Measurements from ENCODE around the gene BLACAT1.

- TF ChIP-seq MLLT10 (CRISPR knock-in tag; IDR thresholded peaks at IDR 0.05) (no peak), HCFC1 (IDR thresholded peaks at IDR 0.05; ENCODE audit: low read depth, low read length) (no peak), ZFP36 (IDR thresholded peaks at IDR 0.05; ENCODE audit: borderline replicate concordance, low read depth, low read length, partially characterized antibody) (no peak), ZEB1 (IDR thresholded peaks at IDR 0.05; ENCODE audit: insufficient replicate concordance, low read depth) (no peak), NR2F1 (CRISPR knock-in tag; IDR thresholded peaks at IDR 0.05) (no peak), RERE (CRISPR knock-in tag; IDR thresholded peaks at IDR 0.05; ENCODE audit: low read depth) (no peak), ZNF280D (CRISPR knock-in tag; IDR thresholded peaks at IDR 0.05) (no peak)
These were observed 30.4 kb upstream of the BLACAT1 start for GRCh38 chr1:205486258-205486657.

All from HepG2 (cell line).